HCT116 (cell line): ENCODE measurements around the gene C20orf141. TPM values are rescaled to one million over a fixed set of nuclear protein-coding genes. Genes with fewer than 3 reads are reported as not detected.

Source experiments
- ATAC-seq: fragments of 200-7000 bp; cut with Tn5 transposase; 2 replicates; pipeline ENCODE4 v1.9.1; 2020; ENCODE audit warnings: mild to moderate bottlenecking, moderate library complexity
- BruUV-seq: library from RNA; stranded (reverse); fragments of 400-500 nt; replicated peaks from 2 replicates; lab custom pipeline; 2021; lab: Mats Ljungman, UMichigan
- CTCF ChIA-PET: fragments of 300-600 bp; sonication (Branson Sonifier 250); formaldehyde crosslinking; loops from one replicate; lab custom pipeline; 2021; ENCODE audit warnings: antibody characterized with exemption; lab: Charles Lee
- POLR2A ChIA-PET: fragments of 300-600, 350-600 bp; sonication (Branson Sonifier 250); formaldehyde crosslinking; loops from one replicate; lab custom pipeline; 2021; ENCODE audit warnings: antibody characterized with exemption; lab: Charles Lee
- RAD21 ChIA-PET, 2 experiments: fragments of 300-600 bp; sonication (Branson Sonifier 250); formaldehyde crosslinking; loops; one replicate each; lab custom pipeline; 2023; ENCODE audit warnings: low total read pairs in 2 of 2; ENCODE audit not compliant: uncharacterized antibody in 2 of 2, unreplicated experiment in 2 of 2, low non-redundant PET in 1 of 2; lab: Charles Lee
- DNase-seq: peaks from one replicate; pipeline ENCODE4 v3.0.0-alpha.2; 2010; ENCODE audit warnings: low read depth, low spot score
- H2AFZ ChIP-seq: fragments of 200-600 bp; shearing (Covaris generic), sonication (generic); 2 replicates; pipeline ENCODE4 v1.6.1; 2017; ENCODE audit warnings: low read depth, mixed run types, mixed read lengths, antibody characterized with exemption, low read length; ENCODE audit not compliant: poor library complexity, severe bottlenecking
- H3K27ac ChIP-seq: 2 replicates; pipeline ENCODE4 v1.5.1; 2012; ENCODE audit warnings: low read depth, low read length
- H3K27me3 ChIP-seq: fragments of 200-600 bp; sonication (generic); 2 replicates; pipeline ENCODE4 v1.6.1; 2016; ENCODE audit warnings: mixed run types, low read length, mixed read lengths; ENCODE audit not compliant: insufficient read depth
- H3K36me3 ChIP-seq, 2 experiments: fragments of 200-500 bp in 1 of 2; fragments of 200-600 bp in 1 of 2; sonication (Bioruptor generic) in 1 of 2; sonication (generic) in 1 of 2; 2 replicates each; pipeline versions ENCODE4 v1.5.1 to v1.6.1; 2014 to 2016; ENCODE audit warnings: low read length in 2 of 2, inconsistent platforms in 1 of 2, mixed read lengths in 1 of 2, mixed run types in 1 of 2; ENCODE audit not compliant: insufficient read depth in 2 of 2, control insufficient read depth in 1 of 2
- H3K4me1 ChIP-seq, 2 experiments: fragments of 200-600 bp in 1 of 2; sonication (generic) in 1 of 2; 2 replicates each; pipeline versions ENCODE4 v1.5.1 to v1.6.1; 2012 to 2017; ENCODE audit warnings: low read length in 2 of 2, inconsistent platforms in 1 of 2, mild to moderate bottlenecking in 1 of 2, mixed read lengths in 1 of 2, mixed run types in 1 of 2, moderate library complexity in 1 of 2; ENCODE audit not compliant: insufficient read depth in 2 of 2, control insufficient read depth in 1 of 2
- H3K4me2 ChIP-seq: fragments of 200-600 bp; sonication (generic); 2 replicates; pipeline ENCODE4 v1.6.1; 2017; ENCODE audit warnings: mixed run types, low read length, mixed read lengths
- H3K4me3 ChIP-seq, 2 experiments: fragments of 200-600 bp in 1 of 2; sonication (generic) in 1 of 2; replicated peaks in 1 of 2; 2 replicates each; pipeline ENCODE4 v1.5.1; 2011 to 2016; ENCODE audit warnings: low read length in 2 of 2, control low read depth in 1 of 2, low read depth in 1 of 2, mild to moderate bottlenecking in 1 of 2, mixed read lengths in 1 of 2, mixed run types in 1 of 2
- H3K79me2 ChIP-seq: fragments of 200-600 bp; sonication (generic); 2 replicates; pipeline ENCODE4 v1.6.1; 2017; ENCODE audit warnings: mild to moderate bottlenecking, mixed run types, low read length, moderate library complexity, mixed read lengths; ENCODE audit not compliant: insufficient read depth
- H3K9ac ChIP-seq: fragments of 200-600 bp; sonication (generic); 2 replicates; pipeline ENCODE4 v1.6.1; 2016; ENCODE audit warnings: low read length, mixed read lengths
- H3K9me2 ChIP-seq: fragments of 200-600 bp; sonication (generic), shearing (Covaris generic); 2 replicates; pipeline ENCODE4 v1.6.1; 2017; ENCODE audit warnings: mixed run types, mild to moderate bottlenecking, moderate library complexity; ENCODE audit not compliant: insufficient read depth
- H3K9me3 ChIP-seq, 2 experiments: fragments of 200-500 bp in 1 of 2; fragments of 200-600 bp in 1 of 2; sonication (Bioruptor generic) in 1 of 2; sonication (generic) in 1 of 2; 2 replicates each; pipeline ENCODE4 v1.6.1; 2014 to 2017; ENCODE audit warnings: low read length in 2 of 2, mixed read lengths in 2 of 2, inconsistent platforms in 1 of 2, low read depth in 1 of 2, mild to moderate bottlenecking in 1 of 2, mixed run types in 1 of 2, moderate library complexity in 1 of 2; ENCODE audit not compliant: control insufficient read depth in 1 of 2, insufficient read depth in 1 of 2
- H4K20me1 ChIP-seq: fragments of 200-600 bp; sonication (generic), shearing (Covaris generic); 2 replicates; pipeline ENCODE4 v1.6.1; 2017; ENCODE audit warnings: mixed run types, mild to moderate bottlenecking, moderate library complexity; ENCODE audit not compliant: insufficient read depth
- ATF3 ChIP-seq: IDR thresholded peaks from 2 replicates; pipeline ENCODE4 v1.6.1; 2012
- CTCF ChIP-seq, 3 experiments: fragments of 200-600 bp in 1 of 3; sonication (generic) in 1 of 3; IDR thresholded peaks in 2 of 3; conservative IDR thresholded peaks in 1 of 3; 2 replicates each; pipeline ENCODE4 v1.5.1; 2012 to 2017; ENCODE audit warnings: low read depth in 2 of 3, low read length in 2 of 3, antibody characterized with exemption in 1 of 3, borderline replicate concordance in 1 of 3, control low read depth in 1 of 3, mild to moderate bottlenecking in 1 of 3, mixed read lengths in 1 of 3, mixed run types in 1 of 3, moderate library complexity in 1 of 3; ENCODE audit not compliant: insufficient read depth in 1 of 3
- EGR1 ChIP-seq: IDR thresholded peaks from 2 replicates; pipeline ENCODE4 v1.6.1; 2012; ENCODE audit warnings: low read depth
- EZH2phosphoT487 ChIP-seq: fragments of 200-600 bp; IDR thresholded peaks from 2 replicates; pipeline ENCODE4 v1.6.1; 2018; ENCODE audit warnings: antibody characterized with exemption, borderline replicate concordance
- FOSL1 ChIP-seq: IDR thresholded peaks from 2 replicates; pipeline ENCODE4 v1.6.1; 2012; ENCODE audit warnings: low read depth
- JUND ChIP-seq: IDR thresholded peaks from 2 replicates; pipeline ENCODE4 v1.6.1; 2012
- POLR2A ChIP-seq: IDR thresholded peaks from 2 replicates; pipeline ENCODE4 v1.7.0; 2011; ENCODE audit warnings: borderline replicate concordance; ENCODE audit not compliant: insufficient read depth, insufficient read length; ENCODE audit errors: extremely low read depth
- POLR2AphosphoS5 ChIP-seq: IDR thresholded peaks from 2 replicates; pipeline ENCODE4 v1.6.1; 2011; ENCODE audit warnings: mild to moderate bottlenecking, low read depth, low read length, moderate library complexity
- RAD21 ChIP-seq: IDR thresholded peaks from 2 replicates; pipeline ENCODE4 v1.6.1; 2012; ENCODE audit warnings: low read depth, mild to moderate bottlenecking
- REST ChIP-seq: IDR thresholded peaks from 2 replicates; pipeline ENCODE4 v1.6.1; 2012; ENCODE audit warnings: low read depth
- SIN3A ChIP-seq: IDR thresholded peaks from 2 replicates; pipeline ENCODE4 v1.6.1; 2012; ENCODE audit warnings: low read depth
- SP1 ChIP-seq: IDR thresholded peaks from 2 replicates; pipeline ENCODE4 v1.6.1; 2012; ENCODE audit warnings: low read depth
- SRF ChIP-seq: IDR thresholded peaks from 2 replicates; pipeline ENCODE4 v1.6.1; 2012; ENCODE audit warnings: low read depth
- TCF7L2 ChIP-seq: IDR thresholded peaks from 2 replicates; pipeline ENCODE4 v1.7.0; 2011; ENCODE audit warnings: borderline replicate concordance, inconsistent platforms; ENCODE audit not compliant: insufficient read depth, insufficient read length; ENCODE audit errors: extremely low read depth
- YY1 ChIP-seq: IDR thresholded peaks from 2 replicates; pipeline ENCODE4 v1.6.1; 2011; ENCODE audit warnings: low read length, low read depth, moderate library complexity, mild to moderate bottlenecking; ENCODE audit not compliant: insufficient replicate concordance; ENCODE audit errors: extremely low read depth
- ZBTB33 ChIP-seq: IDR thresholded peaks from 2 replicates; pipeline ENCODE4 v1.6.1; 2011; ENCODE audit warnings: mild to moderate bottlenecking, low read length, moderate library complexity; ENCODE audit not compliant: insufficient replicate concordance; ENCODE audit errors: extremely low read depth
- ZNF274 ChIP-seq: fragments of 200-500 bp; sonication (Bioruptor generic); IDR thresholded peaks from 2 replicates; pipeline ENCODE4 v1.6.1; 2014; ENCODE audit warnings: mild to moderate bottlenecking, low read depth, low read length, inconsistent platforms
- intact Hi-C: fragments of 100-400 bp; cut with micrococcal nuclease; formaldehyde crosslinking; loops from 2 replicates; pipeline ENCODE4 v1.10.0; 2022
- total RNA-seq: library from RNA; stranded (reverse); gene quantifications from one replicate; pipeline ENCODE4 v1.2.1, GENCODE V29; 2021; ENCODE audit not compliant: unreplicated experiment

The C20orf141 gene
- total RNA-seq, 1 experiment from 2014 or later = not detected

GRCh38 chr20:2834401-2835110 lies 19.8 kb downstream of the C20orf141 start (continued):
- TF ChIP-seq ZNF274 = no peak

- no peak for DNase-seq
- BruUV-seq = no TSS peak
- ATAC-seq = no peak
- TF ChIP-seq EGR1 (no peak), TCF7L2 (no peak), SRF (no peak), RAD21 (no peak), JUND (no peak), CTCF (IDR thresholded peaks at IDR 0.05 in 2 of 3, conservative IDR thresholded peaks at IDR 0.05 in 1 of 3; ENCODE audit: borderline replicate concordance in 1 of 3, insufficient read depth in 1 of 3, low read depth in 2 of 3, low read length in 2 of 3) (no peak), REST (no peak), SP1 (no peak), YY1 (no peak), SIN3A (no peak), POLR2A (no peak), EZH2phosphoT487 (no peak), ZNF274 (no peak), ZBTB33 (no peak), FOSL1 (no peak), ATF3 (no peak), POLR2AphosphoS5 (no peak)
Observed at GRCh38 chr20:2835331-2835796, 20.6 kb downstream of the C20orf141 start.

More at GRCh38 chr20:2835331-2835796, 20.6 kb downstream of the C20orf141 start:
- Histone ChIP-seq H3K27ac (no peak overlapping the region), H2AFZ (no peak overlapping the region), H3K4me1 (peaks cover 11 to 21% of the 10 kb centered on the region in 2 experiments), H3K79me2 (peaks cover 7% of the 10 kb centered on the region; the same call in 1 of the 2 replicates), H4K20me1 (no peaks in the 10 kb centered on the region), H3K4me2 (no peak overlapping the region), H3K9me2 (no peaks in the 10 kb centered on the region), H3K4me3 (no peak overlapping the region), H3K27me3 (no peaks in the 10 kb centered on the region), H3K36me3 (no peaks in the 10 kb centered on the region), H3K9ac (no peak overlapping the region), H3K9me3 (no peaks in the 10 kb centered on the region)
- intact Hi-C loops = no loop called here
- ChIA-PET POLR2A (no interaction called here), CTCF (no interaction called here), RAD21 (no interaction called here)
